AG20443 (cell line): Measurements from ENCODE around the gene LTB.
"Not testable (repeated sequence)": the region's sequence is repeated elsewhere in the genome, so short reads cannot be mapped to it uniquely, and the experiment has no call there.

Experiments used
- DNase-seq: peaks from one replicate; pipeline ENCODE4 v3.0.0; 2012; ENCODE audit warnings: low spot score, mixed read lengths

The LTB gene

DNA sequence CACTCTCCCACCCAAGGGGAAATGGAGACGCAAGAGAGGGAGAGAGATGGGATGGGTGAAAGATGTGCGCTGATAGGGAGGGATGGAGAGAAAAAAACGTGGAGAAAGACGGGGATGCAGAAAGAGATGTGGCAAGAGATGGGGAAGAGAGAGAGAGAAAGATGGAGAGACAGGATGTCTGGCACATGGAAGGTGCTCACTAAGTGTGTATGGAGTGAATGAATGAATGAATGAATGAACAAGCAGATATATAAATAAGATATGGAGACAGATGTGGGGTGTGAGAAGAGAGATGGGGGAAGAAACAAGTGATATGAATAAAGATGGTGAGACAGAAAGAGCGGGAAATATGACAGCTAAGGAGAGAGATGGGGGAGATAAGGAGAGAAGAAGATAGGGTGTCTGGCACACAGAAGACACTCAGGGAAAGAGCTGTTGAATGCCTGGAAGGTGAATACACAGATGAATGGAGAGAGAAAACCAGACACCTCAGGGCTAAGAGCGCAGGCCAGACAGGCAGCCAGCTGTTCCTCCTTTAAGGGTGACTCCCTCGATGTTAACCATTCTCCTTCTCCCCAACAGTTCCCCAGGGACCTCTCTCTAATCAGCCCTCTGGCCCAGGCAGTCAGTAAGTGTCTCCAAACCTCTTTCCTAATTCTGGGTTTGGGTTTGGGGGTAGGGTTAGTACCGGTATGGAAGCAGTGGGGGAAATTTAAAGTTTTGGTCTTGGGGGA lies 6.1 kb downstream of the LTB start:
- no peak for DNase-seq

DNA sequence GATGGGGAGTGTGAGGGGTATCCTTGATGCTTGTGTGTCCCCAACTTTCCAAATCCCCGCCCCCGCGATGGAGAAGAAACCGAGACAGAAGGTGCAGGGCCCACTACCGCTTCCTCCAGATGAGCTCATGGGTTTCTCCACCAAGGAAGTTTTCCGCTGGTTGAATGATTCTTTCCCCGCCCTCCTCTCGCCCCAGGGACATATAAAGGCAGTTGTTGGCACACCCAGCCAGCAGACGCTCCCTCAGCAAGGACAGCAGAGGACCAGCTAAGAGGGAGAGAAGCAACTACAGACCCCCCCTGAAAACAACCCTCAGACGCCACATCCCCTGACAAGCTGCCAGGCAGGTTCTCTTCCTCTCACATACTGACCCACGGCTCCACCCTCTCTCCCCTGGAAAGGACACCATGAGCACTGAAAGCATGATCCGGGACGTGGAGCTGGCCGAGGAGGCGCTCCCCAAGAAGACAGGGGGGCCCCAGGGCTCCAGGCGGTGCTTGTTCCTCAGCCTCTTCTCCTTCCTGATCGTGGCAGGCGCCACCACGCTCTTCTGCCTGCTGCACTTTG lies 6.8 kb downstream of the LTB start, which contains the start of gene TNF:
Gene TNF (plus strand): TSS at position 231 of the 567 bp plus-strand sequence. CDS start 177 bp downstream, at position 408.
- no peak for DNase-seq

DNA sequence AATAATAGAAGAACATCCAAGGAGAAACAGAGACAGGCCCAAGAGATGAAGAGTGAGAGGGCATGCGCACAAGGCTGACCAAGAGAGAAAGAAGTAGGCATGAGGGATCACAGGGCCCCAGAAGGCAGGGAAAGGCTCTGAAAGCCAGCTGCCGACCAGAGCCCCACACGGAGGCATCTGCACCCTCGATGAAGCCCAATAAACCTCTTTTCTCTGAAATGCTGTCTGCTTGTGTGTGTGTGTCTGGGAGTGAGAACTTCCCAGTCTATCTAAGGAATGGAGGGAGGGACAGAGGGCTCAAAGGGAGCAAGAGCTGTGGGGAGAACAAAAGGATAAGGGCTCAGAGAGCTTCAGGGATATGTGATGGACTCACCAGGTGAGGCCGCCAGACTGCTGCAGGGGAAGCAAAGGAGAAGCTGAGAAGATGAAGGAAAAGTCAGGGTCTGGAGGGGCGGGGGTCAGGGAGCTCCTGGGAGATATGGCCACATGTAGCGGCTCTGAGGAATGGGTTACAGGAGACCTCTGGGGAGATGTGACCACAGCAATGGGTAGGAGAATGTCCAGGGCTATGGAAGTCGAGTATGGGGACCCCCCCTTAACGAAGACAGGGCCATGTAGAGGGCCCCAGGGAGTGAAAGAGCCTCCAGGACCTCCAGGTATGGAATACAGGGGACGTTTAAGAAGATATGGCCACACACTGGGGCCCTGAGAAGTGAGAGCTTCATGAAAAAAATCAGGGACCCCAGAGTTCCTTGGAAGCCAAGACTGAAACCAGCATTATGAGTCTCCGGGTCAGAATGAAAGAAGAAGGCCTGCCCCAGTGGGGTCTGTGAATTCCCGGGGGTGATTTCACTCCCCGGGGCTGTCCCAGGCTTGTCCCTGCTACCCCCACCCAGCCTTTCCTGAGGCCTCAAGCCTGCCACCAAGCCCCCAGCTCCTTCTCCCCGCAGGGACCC lies 7.8 kb downstream of the LTB start:
- no peak for DNase-seq

DNA sequence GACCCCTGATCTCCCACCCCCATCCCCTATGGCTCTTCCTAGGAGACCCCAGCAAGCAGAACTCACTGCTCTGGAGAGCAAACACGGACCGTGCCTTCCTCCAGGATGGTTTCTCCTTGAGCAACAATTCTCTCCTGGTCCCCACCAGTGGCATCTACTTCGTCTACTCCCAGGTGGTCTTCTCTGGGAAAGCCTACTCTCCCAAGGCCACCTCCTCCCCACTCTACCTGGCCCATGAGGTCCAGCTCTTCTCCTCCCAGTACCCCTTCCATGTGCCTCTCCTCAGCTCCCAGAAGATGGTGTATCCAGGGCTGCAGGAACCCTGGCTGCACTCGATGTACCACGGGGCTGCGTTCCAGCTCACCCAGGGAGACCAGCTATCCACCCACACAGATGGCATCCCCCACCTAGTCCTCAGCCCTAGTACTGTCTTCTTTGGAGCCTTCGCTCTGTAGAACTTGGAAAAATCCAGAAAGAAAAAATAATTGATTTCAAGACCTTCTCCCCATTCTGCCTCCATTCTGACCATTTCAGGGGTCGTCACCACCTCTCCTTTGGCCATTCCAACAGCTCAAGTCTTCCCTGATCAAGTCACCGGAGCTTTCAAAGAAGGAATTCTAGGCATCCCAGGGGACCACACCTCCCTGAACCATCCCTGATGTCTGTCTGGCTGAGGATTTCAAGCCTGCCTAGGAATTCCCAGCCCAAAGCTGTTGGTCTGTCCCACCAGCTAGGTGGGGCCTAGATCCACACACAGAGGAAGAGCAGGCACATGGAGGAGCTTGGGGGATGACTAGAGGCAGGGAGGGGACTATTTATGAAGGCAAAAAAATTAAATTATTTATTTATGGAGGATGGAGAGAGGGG lies 8.8 kb downstream of the LTB start:
- DNase-seq, result no peak

DNA sequence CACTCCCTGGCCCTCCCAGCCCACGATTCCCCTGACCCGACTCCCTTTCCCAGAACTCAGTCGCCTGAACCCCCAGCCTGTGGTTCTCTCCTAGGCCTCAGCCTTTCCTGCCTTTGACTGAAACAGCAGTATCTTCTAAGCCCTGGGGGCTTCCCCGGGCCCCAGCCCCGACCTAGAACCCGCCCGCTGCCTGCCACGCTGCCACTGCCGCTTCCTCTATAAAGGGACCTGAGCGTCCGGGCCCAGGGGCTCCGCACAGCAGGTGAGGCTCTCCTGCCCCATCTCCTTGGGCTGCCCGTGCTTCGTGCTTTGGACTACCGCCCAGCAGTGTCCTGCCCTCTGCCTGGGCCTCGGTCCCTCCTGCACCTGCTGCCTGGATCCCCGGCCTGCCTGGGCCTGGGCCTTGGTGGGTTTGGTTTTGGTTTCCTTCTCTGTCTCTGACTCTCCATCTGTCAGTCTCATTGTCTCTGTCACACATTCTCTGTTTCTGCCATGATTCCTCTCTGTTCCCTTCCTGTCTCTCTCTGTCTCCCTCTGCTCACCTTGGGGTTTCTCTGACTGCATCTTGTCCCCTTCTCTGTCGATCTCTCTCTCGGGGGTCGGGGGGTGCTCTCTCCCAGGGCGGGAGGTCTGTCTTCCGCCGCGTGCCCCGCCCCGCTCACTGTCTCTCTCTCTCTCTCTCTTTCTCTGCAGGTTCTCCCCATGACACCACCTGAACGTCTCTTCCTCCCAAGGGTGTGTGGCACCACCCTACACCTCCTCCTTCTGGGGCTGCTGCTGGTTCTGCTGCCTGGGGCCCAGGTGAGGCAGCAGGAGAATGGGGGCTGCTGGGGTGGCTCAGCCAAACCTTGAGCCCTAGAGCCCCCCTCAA lies 9.9 kb downstream of the LTB start, which contains the start of gene LTA:
Gene LTA (plus strand): TSS at position 249 of the 871 bp plus-strand sequence. CDS start 454 bp downstream, at position 703.
- DNase-seq, result no peak

DNA sequence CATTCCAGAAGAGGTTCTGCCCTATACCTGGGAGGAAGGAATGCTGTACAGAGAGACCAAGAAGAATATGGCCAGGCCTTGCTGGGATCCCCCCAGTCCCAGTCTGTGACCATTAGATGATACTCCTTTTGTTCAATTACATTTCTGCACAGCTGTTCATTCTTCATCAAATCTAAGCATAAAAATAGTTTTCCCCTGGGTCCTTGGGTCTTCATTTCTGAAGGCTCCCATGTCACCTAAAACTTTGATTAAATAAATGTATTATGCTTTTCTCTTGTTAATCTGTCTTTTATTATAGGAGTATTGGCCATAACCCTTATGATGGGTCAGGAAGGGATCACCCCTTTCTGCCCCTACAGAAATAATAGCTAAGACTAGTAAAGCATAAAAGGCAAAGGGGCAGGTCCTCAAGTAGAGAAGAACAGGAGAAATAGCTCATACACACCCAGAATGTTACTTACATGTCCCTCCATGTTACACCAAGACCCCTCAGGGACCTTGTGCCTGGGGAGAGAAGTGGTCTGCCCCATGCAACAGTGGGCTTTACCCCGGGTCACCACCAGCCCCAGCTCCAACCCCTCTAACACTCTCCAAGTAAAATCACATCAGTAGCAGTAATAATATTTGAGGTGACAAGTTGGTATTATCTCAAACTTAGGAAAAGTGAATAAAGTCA lies 12.2 kb downstream of the LTB start:
- no peak for DNase-seq

DNA sequence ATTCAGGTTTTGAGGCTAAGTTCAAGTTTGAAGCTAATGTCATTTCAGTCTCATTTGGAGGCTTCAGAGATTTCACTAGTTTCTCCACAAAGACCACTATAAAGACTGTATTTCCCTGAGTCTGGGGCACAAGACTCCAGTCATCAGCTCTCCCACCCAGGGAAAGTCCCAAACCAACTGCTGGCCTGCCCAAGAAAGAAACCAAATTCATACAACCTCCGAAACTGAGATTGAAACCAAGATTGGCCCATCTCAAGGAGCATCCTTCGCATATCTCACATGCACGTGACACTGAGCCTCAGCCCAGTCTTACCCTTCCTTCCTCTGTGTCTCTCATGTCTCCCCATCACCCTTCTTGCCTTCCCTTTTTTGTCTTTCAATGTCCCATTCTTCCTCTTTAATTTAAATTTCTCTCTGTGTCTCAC lies 13.7 kb downstream of the LTB start:
- no peak for DNase-seq

DNA sequence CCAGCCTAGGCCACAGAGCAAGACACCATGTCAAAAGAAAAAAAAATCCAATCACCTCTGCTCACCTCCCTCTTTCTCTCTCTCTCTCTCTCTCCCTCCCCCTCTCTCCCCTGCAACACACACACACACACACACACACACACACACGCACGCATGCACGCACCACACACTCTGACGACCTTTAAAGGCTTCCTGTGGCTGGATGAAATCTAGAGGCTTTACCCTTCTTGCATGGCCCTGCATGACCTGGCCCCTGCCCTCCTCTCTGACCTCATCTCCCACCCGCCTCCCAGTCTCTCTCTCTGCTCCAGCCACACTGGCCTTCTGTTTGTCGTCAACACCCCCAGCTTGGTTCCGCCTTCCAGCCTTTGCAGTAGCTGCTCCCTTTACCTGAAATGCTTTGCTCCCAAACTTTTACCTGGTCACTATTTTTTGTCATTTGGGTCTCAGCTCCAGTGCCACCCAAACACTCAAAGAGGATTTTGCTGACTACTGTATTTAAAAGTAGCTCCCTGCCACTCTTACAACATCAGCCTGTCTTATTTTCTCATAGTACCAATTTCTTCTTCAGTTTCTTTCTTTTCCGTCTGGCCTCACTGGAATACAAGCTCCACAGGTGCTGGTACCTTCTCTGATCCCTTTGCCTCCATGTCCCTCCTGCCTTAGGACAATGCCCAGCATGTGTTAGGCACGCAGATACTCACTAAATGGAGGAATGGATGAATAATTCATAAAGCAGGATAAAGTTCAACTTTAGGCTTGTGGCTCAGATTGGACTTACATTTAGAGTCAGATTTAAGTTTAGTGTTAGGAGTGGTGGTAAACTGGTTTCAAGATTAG lies 14.5 kb downstream of the LTB start:
- DNase-seq, result no peak

DNA sequence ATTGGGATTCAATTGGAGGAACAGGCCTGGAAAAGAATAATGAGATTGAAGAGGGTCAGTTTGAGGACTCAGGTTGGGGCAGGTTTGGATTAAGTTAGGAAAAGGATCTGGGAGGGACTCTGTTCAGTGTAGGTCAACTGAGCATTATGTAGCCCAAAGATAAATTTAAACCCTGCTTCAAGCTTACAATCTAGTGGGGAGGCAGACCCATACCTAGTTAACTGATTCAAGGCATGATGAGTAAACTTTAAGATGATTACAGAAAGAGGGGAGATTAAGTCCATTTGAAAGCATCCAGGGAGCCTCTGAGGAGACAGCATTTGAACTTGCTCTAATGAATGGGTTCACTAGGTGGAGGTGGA lies 21.5 kb downstream of the LTB start:
- no peak for DNase-seq

DNA sequence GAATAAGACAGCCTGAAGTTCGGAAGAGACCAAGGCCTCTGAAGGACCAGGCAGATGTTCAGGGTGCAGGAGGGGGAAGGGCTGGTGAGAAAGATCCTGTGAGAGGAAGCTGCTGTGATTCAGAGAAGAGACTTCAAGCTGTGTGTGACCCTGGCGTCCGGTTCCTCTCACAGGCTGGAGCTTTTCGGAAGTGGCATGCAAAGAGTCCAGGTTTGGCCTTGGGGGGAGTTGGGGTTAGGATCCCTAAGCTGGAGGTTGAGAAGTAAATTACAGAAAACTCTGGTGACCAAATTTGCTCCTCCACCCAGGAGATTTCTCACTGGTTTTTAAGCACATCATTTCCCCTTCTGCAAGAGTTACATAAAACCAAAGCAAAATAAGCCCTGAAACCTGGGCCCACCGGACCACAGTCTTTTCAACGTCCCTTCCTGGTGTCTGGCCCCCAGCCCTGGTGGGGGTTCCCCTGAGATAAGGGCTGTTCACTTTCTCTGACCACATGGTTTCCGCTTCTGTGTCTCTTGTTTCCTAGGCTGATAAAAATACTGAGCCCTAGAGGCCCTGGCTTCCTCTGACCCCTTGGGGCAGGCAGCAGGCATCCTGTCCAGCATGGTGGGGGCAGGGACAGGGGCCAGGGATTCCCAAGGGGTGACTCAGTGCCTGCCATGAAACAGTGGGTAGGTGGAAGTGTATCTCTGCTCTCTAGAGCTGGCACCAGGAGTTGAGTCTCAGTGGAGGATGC lies 22.1 kb downstream of the LTB start:
- peak; percentile 56 for DNase-seq

DNA sequence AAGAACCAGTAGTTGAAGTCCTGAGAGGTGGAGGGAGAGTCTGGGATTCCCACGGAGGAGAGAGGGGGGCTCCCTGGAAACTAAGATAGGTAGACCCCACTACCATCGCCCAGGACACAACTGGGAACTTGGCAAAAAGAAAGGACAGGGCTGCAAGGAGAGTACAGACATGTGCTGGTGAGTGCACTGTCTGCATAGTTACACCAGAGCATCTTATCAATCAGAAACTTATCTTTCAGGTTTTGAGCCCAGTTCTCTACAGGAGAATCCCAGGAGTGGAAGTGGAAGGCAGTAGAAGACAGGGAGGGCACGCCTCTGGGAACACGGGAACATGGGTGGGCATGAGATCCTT lies 22.6 kb downstream of the LTB start:
- DNase-seq, result no peak

DNA sequence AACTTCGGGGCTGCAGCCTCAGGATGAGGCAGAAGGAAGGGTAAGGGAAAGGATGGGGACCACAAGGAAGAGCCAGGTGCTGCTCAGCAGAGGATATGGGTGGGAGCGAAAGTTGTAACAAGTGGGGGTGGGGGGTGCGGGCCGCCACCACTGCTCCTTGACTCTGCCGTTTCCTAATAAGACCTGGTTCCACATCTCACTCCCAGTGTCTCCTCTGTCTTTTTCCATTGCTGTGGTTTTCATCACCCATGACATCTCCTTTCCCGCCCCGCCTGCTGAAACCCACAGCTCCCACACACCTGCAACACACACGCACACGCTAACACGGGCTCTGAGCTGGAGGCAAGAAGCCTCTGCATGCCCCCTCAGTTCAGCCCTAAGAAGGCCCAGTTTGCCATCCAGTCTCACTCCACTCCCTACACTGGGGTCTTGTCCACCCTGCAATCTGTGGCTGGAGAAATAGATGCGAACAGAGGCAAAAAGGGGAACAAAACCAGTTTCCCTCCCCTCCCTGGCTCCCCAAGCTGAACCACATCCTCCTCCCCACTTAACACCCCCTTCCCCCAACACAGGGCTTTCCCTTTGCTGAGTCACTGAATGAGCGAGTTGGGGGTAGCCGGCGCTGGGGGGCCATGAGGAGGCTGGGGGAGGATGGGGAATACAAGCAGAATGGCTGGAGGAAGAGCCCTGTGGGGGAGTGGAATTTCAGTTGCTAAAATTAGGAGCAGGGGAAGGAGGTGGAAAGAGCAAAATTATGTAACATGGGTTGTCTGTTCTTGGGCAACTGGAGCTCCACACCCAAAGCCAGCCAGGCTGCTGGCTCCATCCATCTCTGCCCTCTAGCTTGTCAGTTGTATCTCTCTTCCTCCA lies 23.4 kb downstream of the LTB start:
- DNase-seq, result peak; percentile 51

DNA sequence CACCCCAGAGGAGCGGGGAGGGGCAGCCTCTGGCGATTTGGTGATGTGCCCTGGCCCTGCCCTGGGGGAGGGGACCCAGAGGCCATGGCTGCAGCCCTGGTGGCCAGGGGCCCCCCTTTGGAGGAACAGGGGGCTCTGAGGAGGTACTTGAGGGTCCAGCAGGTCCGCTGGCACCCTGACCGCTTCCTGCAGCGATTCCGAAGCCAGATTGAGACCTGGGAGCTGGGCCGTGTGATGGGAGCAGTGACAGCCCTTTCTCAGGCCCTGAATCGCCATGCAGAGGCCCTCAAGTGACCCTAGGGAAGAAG lies 24.0 kb downstream of the LTB start:
- no peak for DNase-seq

DNA sequence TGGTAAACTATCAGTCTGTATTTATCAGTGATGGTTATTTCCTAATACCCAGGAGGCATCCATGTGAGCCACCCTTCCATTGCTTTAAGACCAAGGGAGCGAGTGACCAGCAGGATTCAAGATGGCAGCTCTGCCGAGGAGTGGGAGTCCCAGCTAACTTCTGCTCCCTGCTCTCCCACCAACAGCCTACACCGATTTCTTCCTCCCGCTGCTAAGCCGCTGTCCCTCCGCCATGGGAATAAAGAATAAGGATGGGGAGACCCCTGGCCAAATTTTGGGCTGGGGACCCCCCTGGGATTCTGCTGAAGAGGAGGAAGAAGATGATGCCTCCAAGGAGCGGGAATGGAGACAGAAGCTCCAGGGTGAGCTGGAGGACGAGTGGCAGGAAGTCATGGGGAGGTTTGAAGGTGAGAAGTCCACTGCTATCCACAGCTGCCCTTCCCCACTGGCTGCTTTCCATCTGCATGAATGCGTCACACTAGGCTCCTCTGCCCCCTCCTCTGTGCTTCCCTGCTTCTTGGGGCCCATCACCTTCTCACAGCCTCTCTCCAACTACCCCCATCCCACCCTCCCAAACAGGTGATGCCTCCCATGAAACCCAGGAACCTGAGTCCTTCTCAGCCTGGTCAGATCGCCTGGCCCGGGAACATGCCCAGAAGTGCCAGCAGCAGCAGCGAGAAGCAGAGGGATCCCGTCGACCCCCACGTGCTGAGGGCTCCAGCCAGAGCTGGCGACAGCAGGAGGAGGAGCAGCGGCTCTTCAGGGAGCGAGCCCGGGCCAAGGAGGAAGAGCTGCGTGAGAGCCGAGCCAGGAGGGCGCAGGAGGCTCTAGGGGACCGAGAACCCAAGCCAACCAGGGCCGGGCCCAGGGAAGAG lies 24.5 kb downstream of the LTB start:
- no peak for DNase-seq

DNA sequence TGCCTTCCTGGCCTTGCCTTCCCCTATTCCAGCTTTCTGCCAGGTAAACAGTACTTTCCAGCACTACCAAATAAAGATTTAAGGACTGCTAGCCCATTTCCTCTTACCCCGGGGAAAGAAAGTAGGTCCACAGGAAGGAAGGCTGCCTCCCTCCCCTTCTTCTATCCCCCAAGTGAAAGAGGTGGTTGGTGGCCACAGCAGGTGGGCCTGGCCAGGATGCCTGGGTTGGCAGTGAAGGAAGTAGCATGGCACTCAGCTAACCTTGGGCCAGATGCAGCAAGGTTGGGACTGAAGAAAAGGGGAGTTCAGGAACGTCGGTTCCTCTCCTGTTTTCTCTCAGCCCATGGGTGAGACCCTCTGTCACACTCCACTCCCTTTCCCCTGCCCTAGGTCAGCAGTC lies 25.9 kb downstream of the LTB start:
- no peak for DNase-seq

DNA sequence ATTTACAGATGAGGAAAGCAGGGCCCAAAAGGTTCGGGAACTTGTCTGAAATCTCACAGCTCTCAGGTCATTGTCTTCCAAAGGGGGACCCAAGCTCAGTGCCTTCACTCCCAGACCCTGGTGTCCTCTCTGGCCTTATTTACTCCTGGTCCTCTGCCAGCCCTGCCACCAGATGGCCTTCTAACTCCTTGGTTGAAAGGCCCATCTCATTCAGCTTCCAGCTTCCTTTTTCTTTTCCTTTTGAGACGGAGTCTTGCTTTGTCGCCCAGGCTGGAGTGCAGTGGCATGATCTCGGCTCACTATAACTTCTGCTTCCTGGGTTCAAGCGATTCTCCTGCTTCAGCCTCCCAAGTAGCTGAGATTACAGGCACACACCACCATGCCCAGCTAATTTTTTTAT lies 30.9 kb downstream of the LTB start:
- not testable (repeated sequence) for DNase-seq

DNA sequence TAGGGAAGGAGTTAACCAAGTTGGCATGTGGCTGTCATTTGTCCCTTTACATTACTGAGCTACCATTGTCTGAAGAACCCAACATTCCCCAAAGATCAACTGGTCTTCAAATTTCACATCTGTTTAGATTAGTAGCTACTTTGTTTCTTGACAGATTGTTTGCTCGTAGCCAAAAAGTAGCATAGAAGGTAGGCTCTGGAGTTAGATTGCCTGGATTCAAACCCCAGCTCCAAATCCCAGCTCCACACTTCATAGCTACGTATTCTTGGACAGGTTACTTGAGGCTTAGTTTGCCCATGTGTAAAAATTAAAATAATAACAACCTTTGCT lies 33.7 kb downstream of the LTB start:
- no peak for DNase-seq
